ENCODE data around the gene OXA1L.
"Not testable (repeated sequence)": the region's sequence is repeated elsewhere in the genome, so short reads cannot be mapped to it uniquely, and the experiment has no call there.

OXA1L gene

DNA sequence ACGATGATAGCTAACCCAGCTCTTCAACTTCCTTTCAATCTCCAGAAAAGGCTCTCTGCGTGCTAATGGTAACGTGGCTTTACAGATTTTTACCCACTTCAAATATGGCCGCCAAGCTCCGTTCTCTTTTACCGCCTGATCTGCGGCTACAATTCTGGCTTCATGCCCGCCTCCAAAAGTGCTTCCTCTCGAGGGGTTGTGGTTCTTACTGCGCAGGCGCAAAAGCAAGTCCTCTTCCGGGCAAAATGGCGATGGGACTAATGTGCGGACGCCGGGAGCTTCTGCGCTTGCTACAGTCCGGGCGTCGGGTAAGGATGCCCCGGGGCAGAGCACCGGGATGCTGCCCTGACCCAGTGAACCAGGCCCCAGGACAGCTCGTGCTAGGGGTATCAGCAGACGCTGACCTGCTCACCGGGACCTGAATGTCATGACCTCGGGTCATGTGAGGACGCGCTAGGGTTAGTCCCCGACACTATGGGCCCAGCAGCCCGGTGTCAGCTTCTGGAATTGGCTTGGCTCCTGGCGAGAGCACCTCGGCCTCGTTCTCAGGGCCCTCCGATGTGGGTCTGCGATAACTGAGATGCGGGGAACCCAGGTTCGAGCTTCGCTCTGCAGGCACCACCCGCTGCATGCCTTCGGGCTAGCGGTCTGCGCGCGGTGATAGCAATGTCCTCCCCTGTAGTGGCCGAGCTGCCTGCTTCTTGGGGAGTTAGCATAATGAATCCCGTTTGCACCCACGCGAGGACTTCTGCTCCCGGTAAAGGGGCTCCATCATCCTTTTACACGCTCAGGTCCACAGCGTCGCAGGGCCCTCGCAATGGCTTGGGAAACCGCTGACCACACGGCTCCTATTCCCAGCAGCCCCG is at the start of gene OXA1L:
OXA1L (plus strand) TSS at position 232 of the 866 bp plus-strand sequence; CDS start at position 246, 14 bp downstream.
- DNase-seq = peak; percentile 98

DNA sequence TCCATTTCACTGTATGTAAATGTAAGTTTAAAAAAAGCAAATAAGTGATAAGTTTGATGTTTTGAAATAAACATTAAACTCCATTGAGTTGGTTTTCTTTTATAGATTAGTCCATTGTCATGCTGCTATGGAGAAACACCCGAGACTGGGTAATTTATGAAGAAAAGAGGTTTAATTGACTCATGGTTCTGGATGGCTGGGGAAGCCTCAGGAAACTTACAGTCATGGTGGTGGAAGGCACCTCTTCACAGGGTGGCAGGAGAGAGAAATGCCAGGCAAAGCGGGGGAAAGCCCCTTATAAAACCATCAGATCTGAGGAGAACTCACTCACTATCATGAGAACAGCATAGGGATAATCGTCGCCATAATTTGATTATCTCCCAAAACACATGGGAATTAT is 48.4 kb upstream of the OXA1L start:
- no peak for DNase-seq

DNA sequence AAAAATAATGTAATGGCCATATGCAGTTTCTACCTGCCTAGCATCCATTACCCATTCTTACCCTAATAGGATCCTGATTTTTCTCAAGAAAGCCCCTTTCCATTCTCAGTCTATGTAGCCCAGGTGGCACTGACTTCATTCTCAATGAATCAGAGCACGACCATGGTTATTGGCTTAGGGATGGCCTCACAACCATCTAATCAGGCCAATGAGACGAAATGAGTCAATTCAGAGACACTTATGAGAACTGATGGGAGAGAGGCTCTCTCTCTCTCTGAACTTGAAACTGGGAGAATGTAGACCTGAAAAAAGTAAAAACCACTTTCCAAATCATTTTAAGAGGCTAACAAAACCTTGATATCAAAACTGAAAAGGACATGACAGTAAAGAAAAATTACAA is 45.3 kb upstream of the OXA1L start:
- DNase-seq = no peak

DNA sequence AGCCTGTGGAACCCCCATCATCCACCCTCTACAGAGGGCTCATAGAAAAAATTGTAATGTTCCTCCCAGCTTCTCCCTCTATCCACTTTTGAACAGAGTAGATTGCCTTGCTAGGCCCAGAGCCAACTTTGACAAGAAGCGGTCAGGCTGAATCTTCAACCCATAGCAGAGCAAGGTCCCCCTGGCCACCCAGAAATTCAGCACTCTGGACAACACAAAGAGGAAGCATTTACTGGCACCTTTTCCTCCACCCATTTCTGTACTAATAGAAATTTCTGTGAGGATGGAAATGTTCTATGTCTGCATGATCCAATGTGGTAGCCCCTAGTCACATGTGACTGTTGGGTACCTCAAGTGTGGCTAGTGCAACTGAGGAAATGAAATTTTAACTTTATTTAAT is 42.7 kb upstream of the OXA1L start:
- DNase-seq = no peak

DNA sequence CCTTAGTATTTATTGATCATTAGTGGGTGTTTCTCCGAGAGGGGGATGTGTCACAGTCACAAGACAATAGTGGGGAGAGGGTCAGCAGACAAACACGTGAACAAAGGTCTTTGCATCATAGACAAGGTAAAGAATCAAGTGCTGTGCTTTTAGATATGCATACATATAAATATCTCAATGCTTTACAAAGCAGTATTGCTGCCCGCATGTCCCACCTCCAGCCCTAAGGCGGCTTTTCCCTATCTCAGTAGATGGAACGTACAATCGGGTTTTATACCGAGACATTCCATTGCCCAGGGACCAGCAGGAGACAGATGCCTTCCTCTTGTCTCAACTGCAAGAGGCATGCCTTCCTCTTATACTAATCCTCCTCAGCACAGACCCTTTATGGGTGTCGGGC is 41.6 kb upstream of the OXA1L start:
- not testable (repeated sequence) for DNase-seq

DNA sequence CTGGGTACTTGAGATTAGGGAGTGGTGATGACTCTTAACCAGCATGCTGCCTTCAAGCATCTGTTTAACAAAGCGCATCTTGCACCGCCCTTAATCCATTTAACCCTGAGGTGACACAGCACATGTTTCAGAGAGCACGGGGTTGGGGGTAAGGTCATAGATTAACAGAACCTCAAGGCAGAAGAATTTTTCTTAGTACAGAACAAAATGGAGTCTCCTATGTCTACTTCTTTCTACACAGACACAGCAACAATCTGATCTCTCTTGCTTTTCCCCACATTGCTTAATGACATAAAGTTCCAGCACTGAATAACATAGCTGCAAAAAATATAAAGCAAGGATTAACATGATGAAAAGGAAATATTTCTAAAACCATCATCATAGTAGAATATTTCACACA is 41.1 kb upstream of the OXA1L start:
- DNase-seq = not testable (repeated sequence)

DNA sequence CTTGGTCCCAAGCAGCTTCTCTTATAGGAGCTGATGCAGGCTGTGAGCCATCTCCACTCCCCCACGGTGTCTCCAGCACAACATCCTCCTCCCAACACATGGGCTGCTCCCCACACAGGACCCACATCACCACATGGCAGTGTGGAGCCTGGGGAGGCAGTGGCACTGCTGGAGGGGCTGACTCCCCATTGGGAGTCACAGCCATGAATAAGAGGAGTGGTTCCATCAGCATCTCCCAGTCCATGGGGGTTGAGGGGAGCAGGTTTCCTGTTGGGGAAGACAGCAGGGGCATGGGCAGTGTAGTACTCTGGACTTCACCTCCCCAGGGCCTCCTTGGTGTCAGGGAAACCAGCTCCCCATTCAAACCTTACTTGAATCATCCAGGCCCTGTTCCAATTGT is 40.5 kb upstream of the OXA1L start:
- DNase-seq = no peak

DNA sequence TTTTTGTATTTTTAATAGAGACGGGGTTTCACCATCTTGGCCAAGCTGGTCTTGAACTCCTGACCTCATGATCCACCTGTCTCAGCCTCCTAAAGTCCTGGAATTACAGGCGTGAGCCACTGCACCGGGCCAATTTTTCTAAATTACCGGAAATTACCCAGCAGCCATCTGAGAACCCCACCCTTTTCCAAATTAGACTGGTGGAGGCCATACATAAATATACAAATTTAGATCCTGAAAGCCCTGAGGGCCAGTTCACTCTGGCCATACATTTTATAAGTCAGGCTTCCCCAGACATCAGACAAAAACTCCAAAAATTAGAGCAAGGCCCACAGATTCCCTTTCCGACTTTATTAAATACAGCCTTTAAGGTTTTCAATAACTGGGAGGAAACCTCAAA is 34.4 kb upstream of the OXA1L start:
- not testable (repeated sequence) for DNase-seq

DNA sequence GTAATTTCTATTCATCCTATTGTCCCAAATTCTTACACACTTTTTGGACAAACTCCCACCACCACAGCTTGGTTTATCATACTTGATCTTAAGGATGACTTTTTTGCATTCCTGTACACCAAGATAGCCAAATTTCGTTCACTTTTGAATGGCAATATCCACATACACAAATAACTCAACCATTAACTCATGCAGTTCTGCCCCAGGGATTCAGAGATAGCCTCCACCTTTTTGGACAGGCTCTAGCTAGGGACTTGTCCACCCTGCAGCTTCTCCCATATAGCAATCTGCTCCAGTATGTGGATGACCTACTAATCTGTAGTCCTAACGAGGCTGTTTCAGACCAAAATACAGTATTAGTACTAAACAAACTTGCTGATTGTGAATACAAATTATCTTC is 32.7 kb upstream of the OXA1L start:
- DNase-seq = no peak

DNA sequence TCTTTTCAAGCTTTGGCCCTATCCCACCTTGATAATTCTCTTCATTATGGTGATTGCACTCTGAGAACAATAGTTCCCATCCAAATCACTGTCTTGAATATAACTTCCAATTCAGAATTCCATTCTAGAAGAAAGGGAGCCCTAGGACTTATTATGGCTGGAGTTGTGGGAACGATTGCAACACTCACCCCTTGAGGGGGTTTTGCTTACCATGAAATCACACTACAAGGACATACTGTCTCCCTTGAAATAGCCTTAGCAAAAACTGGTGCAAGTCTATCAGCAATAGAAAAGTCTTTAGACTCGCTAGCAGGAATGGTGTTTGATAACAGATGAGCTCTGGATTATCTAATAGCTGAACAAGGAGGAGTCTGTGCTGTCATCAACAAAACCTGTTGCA is 31.4 kb upstream of the OXA1L start:
- no peak for DNase-seq

DNA sequence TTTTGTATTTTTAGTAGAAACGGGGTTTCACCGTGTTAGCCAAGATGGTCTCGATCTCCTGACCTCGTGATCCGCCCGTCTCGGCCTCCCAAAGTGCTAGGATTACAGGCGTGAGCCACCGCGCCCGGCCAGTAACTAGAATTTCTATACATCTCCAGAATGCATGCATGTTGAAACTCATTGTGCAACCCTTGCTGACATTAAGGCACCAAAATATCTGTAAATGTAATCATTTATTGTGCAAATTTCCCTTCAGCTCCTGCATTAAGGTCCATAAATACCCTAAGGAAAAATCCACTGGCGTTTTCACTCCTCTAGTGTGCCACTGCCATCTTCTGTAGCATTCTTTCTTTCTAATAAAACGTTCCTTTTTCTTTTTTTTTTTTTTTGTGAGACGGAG is 30.1 kb upstream of the OXA1L start:
- not testable (repeated sequence) for DNase-seq

DNA sequence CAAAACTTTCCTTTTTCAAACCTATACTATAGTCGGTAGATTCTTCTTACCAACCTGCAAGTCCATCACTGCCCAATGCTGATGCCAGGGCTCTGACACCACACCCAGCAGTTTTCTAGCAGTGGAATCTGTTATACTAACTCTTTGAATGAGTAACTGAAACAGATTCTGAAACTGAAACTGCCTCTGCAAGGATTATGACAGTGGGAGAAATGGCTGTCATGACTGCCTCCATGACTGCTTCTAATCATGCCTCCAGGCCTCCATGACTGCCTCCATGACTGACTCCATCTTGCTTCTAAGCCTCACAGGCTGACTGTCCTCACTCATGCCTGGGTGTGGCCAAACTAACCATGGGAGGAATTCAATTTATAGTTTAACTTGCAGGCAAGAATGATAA is 29.4 kb upstream of the OXA1L start:
- peak; percentile 62 for DNase-seq

DNA sequence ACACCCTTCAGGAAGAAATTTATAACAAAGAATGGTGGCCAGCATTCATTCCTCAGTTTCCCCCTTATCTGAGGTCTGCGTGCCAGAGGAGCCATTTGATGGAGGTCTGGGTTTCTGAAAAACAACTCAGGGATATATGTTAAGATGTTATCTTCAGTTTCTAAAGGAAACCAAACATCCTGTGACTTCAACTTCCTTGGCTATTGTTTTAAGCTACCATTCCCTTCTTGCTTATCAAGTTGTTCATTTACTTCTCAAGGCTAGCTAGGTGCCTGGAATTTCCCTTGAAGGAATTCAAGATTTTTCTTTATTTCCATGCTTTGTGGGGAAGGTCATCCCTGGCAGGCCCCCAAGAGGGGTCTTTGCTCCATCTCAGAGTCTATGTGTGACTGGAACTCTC is 27.1 kb upstream of the OXA1L start:
- no peak for DNase-seq

DNA sequence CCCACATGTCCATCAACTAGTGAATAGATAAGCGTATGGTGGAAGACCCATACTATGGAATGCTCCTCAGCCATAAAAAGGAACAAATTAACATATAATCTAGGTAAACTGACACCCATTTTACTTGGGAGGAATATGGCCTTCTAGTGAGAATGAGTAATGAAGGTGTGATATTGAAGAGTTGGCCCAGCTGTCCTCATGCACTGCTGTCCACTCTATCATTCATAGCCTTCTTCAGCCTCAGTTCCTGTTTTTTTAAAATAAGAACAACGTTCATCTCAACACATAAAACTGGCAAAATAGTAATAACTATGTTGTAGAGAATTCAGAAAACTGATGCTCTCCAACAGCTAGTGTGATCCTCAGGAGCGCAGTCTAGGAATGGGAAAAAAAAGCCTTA is 26.5 kb upstream of the OXA1L start:
- no peak for DNase-seq

DNA sequence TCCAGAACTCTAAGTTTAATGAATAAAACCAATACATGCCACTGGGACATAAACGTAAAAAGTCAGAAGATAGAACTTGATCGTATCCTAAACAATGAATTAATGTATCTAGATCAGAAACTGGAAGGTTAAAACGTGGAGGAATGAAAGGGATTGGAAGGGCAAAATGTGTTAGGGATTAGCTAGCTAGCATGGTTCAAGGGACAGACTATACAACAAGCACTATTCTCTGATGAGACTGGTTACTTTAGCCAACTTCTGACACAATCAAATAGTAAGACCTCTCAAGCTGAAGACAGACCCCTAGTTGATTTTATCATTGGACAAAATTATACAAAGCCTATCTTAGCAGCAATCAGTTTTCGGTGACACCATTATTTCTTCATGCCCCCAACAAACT is 18.7 kb upstream of the OXA1L start:
- DNase-seq = no peak

DNA sequence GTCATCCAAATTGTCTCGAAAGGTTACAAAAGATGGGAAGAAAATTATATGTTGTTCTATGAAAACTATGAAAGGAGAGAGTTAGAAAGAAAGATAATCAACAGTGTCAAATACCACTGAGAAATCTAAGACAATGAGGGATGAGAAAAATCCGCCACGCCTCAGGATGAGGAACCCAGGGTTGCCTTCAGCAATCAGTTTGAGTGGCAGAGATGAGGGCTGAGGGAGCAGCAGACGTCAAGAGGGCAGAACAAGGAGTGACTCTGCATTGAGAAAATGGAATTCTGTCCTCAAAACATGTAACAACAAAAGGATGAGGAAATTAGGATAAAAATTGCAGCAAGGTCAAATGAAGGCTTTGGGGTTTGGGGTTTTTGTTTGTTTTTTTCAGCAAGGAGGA is 18.3 kb upstream of the OXA1L start:
- DNase-seq = no peak

DNA sequence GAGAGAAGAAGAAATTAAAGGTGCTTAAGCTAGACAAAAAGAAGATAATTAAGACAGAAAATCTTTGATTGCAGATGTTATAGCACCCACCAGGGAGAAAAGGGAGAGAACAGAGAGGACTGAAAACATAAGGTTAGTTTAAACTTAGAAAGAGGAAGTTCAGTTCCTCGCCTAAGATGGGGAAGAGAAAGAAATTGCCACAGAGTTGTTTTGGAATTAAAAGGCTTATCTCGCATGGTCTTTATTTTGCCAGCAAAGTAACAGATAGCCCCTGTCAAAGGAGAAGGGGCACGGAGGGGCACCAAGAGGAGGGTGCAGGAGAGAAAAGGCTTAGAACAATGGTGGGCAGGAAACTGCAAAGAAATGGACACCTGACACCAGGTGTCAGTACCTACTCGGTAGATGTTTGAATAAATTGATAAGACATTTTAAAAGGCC is 17.8 kb upstream of the OXA1L start:
- DNase-seq = no peak

DNA sequence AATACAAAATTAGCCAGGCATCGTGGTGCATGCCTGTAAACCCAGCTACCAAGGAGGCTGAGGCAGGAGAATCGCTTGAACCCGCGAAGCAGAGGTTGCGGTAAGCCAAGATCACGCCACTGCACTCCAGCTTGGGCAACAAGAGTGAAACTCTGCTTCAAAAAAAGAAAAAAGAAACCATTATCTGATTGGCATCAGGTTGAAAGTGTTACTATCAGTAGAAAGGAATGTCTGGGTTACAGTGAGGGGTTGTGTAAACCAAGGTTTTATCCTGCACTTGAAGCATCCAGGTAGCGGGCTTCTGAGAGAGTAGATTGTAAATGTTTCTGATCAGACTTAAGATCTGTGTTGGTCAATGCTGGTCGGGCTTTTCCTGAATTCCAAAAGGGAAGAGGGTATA is 14.1 kb upstream of the OXA1L start:
- DNase-seq = no peak

DNA sequence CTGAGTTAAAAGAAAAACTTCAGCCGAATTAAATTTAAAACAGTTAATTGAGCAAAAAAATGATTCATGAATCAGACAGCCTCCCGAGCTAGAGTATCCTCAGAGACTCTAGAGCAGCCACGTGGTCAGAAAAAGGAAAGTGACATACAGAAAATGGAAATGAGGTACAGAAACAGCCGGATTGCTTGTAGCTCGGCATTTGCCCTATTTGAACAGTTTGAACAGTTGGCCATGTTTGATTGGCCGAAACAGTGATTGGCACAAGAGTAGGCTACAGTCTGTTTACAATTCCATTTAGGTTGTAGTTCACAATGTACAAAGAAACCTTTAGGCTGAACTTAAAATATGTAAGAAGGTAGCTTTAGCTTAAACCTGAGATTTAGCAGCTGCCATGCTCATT is 12.9 kb upstream of the OXA1L start:
- no peak for DNase-seq

DNA sequence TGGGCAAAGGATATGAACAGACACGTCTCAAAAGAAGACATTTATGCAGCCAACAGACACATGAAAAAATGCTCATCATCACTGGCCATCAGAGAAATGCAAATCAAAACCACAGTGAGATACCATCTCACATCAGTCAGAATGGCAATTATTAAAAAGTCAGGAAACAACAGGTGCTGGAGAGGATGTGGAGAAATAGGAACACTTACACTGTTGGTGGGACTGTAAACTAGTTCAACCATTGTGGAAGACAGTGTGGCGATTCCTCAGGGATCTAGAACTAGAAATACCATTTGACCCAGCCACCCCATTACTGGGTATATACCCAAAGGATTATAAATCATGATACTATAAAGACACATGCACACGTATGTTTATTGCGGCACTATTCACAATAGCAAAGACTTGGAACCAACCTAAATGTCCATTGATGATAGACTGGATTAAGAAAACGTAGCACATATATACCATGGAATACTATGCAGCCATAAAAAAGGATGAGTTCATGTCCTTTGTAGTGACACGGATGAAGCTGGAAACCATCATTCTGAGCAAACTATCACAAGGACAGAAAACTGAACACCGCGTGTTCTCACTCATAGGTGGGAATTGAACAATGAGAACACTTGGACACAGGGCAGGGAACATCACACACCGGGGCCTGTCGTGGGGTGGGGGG is 8.4 kb upstream of the OXA1L start:
- not testable (repeated sequence) for DNase-seq

DNA sequence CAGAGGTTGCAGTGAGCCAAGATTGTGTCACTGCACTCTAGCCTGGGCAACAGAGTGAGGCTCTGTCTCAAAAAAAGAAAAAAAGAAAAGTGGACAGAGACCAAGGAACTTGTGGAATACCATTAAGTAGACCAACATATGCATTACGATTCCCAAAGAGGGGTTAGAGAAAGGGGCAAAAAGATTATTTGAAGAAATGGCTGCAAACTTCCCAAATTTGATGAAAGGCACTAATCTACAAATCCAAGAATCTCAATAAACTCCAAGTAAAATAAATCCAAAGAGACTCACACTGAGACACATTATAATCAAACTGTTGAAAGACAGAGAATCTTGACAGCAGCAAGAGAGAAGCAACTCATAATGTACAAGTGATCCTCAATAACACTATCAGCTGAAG is 4.8 kb upstream of the OXA1L start:
- DNase-seq = no peak

DNA sequence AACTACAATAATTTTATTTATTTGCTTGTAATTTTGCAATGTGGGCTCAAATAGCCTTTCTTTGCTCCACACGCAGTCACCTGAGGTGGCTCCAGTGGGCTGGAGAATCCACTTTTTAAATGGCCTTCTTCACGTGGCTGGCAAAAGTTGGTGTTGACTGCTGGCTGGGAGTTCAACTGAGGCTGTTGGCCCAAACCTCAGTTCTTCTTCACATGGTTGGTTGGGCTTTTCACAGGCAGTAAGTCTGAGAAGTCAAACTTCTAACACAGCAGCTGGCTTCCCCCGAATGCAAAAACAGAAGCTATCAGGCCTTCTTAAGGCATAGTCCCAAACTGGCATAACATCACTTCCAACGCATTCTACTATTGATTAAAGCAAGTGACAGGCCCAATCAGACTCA is 2.1 kb upstream of the OXA1L start:
- DNase-seq = no peak

DNA sequence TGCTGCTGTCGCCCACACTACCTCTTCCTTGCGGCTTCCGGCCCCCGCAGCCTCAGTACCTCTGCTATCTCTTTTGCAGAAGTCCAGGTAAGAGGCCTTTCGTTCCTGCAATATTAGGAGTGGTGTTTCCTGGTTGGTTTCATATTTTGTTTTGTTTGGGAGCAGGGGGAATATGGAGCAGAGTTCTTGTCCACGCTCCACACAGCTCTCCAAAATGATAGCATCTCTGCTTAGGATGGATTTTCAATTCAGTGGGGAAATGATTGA is 768 bp downstream of the OXA1L start:
- no peak for DNase-seq

DNA sequence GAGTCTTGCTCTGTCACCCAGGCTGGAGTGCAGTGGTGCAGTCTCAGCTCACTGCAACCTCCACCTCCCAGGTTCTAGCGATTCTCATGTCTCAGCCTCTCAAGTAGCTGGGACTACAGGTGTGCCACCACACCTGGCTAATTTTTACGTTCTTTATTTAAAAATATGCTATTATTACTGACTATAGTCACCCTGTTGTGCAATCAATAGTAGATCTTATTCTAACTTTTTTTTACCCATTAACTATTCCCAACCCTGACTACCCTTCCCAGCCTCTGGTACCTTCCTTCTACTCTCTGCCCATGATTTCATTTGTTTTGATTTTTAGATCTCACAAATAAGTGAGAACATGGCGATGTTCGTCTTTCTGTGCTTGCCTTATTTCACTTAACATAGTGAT is 2.5 kb downstream of the OXA1L start:
- no peak for DNase-seq

DNA sequence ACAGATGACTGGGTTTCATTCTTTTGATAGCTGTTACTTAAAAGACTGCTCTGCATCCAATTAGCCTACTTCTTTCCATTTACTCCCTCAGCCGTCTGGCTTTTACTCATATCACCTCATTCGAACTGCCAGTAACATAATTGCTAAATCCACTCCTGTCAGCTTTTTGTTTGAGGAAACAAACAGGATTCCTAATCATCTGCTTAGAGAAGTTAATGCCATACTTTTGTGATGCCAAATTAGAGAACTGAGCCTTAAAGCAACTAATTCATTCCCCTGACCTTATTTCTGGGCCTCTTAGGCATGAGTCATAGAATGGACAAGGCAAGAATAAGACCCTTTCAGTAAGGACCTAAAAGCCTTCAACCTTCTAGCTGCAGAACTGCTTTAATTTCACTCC is 2.9 kb downstream of the OXA1L start:
- no peak for DNase-seq

All from activated effector memory CD4-positive, alpha-beta T cell treated with anti-CD3 and anti-CD28 coated beads, Interleukin-2, amount 50 U/mL, for 16 hours (primary cell).